CD4-positive, alpha-beta T cell treated with Interferon gamma for 1 hour (primary cell): Measurements from ENCODE around the gene RAB7A.
"Not testable (repeated sequence)": the region's sequence is repeated elsewhere in the genome, so short reads cannot be mapped to it uniquely, and the experiment has no call there.

Experiments
- DNase-seq: peaks from one replicate; pipeline ENCODE4 v3.0.0-alpha.2; 2020

The RAB7A gene

GRCh38 chr3:128712848-128713247 lies 13.1 kb upstream of the RAB7A start:
- DNase-seq = no peak

- DNase-seq = peak; percentile 44
These were observed 11.0 kb upstream of the RAB7A start for GRCh38 chr3:128714887-128715491.

- peak; percentile 22 for DNase-seq
These were observed 7.1 kb upstream of the RAB7A start for GRCh38 chr3:128718892-128719291.

DNA sequence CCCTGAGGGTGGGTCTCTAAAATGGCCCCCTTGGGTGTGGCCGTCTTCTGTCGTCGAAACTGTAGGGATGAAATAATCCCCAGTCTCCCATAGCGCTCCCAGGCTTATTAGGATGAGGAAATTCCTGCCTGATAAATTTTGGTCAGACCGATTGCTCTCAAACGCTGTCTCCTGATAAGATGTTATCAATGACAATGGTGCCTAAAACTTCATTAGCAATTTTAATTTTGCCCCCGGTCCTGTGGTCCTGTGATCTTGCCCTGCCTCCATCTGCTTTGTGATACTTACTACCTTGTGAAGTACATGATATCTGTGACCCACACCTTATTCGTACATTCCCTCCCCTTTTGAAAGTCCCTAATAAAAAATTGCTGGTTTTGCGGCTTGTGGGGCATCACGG lies 5.1 kb upstream of the RAB7A start:
- no peak for DNase-seq

DNA sequence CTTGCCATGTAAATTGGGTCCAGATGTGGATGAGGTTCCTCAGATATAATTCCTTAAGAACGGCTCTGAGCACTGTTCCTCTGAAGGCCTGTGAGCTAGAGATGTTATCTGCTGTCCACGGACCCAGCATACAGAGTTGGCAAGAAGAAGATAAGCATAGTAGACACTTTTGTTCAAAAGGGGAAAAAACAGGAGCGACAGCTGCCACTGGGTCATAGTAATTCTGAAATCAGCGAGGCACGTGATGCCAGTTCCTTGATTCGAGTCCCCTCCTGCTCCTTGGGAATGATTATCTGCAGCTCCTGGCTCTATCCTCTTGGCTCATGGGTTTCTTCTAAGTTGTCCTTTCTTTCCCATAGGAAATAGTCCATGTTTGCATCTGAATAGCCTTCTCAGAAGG lies 2.5 kb upstream of the RAB7A start:
- DNase-seq = no peak

DNA sequence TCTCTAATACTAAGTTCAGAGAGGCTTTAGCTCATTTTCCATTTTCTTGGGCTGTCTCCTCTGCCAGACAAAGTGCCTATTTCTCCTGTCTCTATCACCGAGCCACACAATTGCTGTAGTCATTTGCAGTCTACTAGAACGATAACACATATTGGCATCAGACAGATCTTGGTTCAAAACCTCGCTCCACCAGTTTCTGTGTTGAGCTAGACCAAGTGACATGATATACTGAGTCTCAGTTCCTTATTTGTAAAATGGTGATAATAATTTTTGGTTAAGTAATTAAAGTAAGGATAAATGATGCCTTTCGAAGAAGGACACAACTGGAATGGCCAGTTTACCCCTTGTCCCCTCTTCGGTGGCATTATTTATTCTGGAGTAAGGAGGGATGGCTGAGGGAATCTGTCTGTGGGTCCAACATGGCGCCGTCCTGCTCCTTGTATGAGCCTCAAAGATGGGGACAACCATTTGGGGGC lies 398 bp upstream of the RAB7A start:
- DNase-seq = no peak

- DNase-seq = no peak
These were observed 1.1 kb downstream of the RAB7A start for GRCh38 chr3:128727059-128727458.

DNA sequence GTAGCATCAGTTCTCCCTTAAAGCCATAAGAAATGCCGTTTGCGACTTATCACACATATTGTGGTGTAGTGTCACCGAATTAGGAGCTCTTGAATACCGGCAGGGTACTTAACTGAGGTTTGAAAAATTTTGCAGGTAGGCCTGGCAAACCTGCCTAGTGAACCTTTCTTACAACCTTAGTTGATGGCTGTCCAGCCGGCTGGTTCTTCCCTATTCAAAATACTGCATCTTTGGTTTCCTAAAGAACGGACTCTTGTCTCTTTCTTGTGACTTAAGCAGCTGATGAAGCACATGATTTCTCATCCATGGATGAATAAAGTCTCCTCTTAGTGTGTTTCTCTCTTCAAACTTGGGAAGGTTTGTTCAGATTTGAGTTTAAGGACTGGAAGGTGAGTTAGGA lies 1.5 kb downstream of the RAB7A start:
- DNase-seq = no peak

GRCh38 chr3:128727996-128728395 lies 2.0 kb downstream of the RAB7A start:
- no peak for DNase-seq

DNA sequence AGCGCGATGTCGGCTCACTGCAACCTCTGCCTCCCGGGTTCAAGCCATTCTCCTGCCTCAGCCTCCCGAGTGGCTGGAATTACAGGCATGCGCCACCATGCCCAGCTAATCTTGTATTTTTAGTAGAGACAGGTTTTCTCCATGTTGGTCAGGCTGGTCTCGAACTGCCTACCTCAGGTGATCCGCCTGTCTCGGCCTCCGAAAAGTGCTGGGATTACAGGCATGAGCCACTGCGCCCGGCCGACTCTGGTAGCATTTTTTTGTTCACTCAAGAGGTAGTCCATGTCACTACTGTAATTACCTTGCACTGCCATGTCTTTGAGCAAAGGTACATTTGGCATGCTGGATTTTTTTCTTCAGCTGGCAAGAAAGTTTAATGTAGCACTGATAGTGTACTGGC lies 2.5 kb downstream of the RAB7A start:
- not testable (repeated sequence) for DNase-seq

DNA sequence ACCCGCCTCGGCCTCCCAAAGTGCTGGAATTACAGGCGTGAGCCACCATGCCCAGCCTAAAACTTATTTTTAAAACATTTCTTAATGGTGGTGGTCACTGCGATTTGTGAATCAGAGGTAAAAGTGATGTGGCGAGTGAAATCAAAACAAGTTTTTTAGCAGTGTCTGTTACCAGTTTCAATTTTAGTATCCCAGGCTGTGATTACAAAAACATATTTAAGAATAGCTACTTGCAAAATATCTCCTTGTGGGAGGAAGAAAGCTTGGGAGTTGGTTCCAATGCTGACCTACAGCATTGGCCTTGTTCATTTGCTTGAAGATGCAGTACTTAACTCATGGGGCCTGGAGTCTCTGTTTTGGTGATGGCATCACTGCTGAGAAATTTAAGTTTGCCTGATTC lies 4.5 kb downstream of the RAB7A start:
- no peak for DNase-seq

- DNase-seq = no peak
These were observed 8.7 kb downstream of the RAB7A start for GRCh38 chr3:128734523-128735189.

- no peak for DNase-seq
These were observed 9.3 kb downstream of the RAB7A start for GRCh38 chr3:128735287-128735686.

DNA sequence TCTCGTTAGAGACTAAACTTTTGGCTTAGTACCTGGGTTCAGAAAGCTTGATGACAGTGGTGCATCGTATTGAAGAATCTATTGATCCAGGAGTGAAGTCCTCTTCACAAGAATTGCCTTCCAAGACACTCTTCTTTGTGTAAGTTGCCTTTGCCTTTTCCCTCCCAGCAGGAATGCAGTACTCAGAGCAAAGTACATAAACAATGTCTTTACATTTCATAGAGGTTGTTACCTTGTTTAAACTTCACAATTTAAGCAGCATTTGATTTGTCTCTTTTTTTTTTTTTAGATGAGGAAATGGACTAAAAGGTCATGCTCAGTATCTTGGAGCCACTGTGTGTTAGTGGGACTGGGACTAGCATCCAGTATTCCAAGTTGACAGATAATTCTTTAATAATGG lies 9.9 kb downstream of the RAB7A start:
- DNase-seq = no peak

DNA sequence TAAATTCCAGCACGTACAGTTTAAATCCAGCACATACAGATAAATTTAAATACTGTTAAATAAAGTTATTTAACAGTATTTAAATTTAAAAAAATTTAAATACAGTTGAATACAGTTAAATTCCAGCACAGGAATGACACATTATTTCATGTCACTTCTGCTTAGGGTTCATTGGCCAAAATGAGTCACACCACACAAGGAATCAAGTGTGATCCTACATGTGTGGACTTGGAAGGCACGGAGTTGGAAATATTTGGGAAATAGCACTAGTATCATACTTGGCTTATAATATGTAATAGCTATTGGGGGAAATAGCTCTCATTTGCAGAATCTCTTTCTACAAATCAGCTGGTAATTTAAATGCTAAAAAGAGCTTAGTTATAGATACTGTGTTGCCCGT lies 10.6 kb downstream of the RAB7A start:
- no peak for DNase-seq

GRCh38 chr3:128740621-128741020 lies 14.6 kb downstream of the RAB7A start:
- no peak for DNase-seq

GRCh38 chr3:128742821-128743594 lies 17.0 kb downstream of the RAB7A start:
- no peak for DNase-seq

DNA sequence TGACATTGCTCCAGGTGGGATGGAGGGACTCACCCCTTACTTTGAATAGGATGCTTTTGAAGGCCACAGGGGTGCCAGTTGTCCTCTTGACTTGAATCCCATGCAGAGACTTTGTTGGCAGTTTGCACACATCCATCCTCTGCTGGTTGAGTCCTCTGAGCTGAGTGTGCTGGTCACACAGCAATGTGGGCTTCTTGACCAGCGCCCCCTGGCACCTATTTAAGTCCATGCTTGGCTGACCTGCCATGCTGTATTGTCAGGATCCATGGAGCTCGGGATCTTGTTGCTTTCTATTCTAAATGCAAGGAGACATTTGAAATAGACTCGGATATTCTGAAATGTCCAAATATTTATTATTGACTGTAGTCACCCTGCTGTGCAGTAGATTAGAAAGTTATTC lies 19.8 kb downstream of the RAB7A start:
- no peak for DNase-seq

DNA sequence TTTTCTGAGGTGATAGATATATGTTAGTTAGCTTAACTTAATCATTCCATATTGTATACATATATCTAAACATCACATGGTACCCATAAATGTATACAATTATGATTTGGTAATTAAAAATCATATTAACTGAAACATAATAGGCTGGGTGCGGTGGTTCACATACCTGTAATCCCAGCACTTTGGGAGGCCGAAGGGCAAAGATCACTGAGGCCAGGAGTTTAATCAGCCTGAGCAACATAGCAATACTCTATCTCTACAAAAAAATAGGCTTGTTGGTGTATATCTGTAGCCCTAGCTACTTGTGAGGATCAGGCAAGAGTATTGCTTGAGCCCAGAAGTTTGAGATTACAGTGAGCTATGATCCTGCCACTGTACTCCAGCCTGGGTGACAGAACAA lies 20.9 kb downstream of the RAB7A start:
- DNase-seq = no peak

DNA sequence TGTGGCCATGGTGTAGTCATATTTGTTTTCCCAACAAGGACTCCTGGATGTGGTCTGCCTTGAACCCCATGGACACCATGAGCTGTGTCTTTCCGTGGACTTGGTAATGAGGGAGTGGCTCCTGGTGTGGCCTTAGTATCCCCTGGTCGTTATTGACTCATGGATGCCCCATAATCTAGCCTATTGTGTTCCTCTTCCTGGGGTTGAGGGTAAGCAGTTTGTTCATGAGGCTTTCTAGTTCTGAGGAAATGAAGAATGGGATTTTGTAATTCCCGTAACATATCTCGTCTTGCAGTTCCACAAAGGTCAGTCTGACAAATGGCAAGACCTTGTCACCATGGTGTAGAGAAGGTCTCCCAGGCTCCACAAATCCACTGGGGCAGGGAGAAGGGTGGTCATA lies 22.6 kb downstream of the RAB7A start:
- DNase-seq = no peak

DNA sequence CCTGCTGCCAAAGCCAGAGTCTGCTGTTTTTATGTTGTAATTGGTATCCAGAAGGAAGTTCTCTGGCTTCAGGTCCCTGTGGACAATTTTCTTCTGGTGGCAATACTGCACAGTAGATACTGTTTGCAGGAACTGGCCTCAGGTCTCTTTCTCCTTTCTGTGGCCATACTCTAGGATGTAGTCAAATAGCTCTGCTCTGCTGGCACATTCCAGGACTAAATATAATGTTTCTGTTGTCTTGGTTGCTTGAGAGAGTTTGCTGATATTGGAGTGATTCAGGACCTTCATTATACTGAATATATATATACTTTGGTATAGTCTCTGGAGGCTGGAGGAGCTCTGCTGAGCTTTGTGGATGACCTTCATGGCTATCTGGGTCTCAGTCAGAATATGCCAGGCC lies 23.1 kb downstream of the RAB7A start:
- DNase-seq = no peak

GRCh38 chr3:128749561-128749960 lies 23.6 kb downstream of the RAB7A start:
- not testable (repeated sequence) for DNase-seq

DNA sequence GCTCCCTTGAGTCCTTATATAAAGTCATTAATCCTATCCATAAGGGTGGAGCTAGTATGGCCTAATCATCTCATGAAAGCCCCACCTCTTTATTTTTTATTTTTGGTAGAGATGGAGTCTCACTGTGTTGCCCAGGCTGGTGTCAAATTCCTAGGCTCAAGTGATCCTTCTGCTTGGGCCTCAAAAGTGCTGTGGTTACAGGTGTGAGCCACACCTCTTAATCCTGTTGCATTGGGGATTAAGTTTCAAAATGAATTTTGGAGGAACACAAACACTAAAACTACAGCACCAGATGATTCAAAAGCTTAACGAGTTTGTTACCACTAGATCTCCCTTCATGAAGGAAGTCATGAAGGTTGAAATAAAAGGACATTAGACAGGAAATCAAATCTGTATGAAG lies 27.7 kb downstream of the RAB7A start:
- DNase-seq = no peak

GRCh38 chr3:128760042-128760441 lies 34.1 kb downstream of the RAB7A start:
- no peak for DNase-seq
